NT2/D1 (cell line): ENCODE results near the gene GPR65.
A peak's percentile ranks its signal among the peaks of the same experiment; 100 is the strongest.

Source experiments
- DNase-seq: peaks from one replicate; pipeline ENCODE4 v3.0.0-alpha.2; 2011; ENCODE audit warnings: low read depth, low spot score
- H3K27me3 ChIP-seq: 2 replicates; pipeline ENCODE4 v1.6.0; 2011; ENCODE audit warnings: mild to moderate bottlenecking; ENCODE audit not compliant: insufficient read length, insufficient read depth
- H3K36me3 ChIP-seq: 2 replicates; pipeline ENCODE4 v1.6.1; 2011; ENCODE audit warnings: mild to moderate bottlenecking, low read length, mixed read lengths; ENCODE audit not compliant: insufficient read depth, insufficient read length
- H3K4me1 ChIP-seq: 2 replicates; pipeline ENCODE4 v1.5.1; 2011; ENCODE audit not compliant: insufficient read depth, insufficient read length
- H3K4me3 ChIP-seq: 2 replicates; pipeline ENCODE4 v1.5.1; 2011; ENCODE audit warnings: low read depth; ENCODE audit not compliant: insufficient read length
- H3K9ac ChIP-seq: 2 replicates; pipeline ENCODE4 v1.6.0; 2011; ENCODE audit warnings: low read depth; ENCODE audit not compliant: insufficient read length
- H3K9me3 ChIP-seq: 2 replicates; pipeline ENCODE4 v1.5.1; 2011; ENCODE audit warnings: mild to moderate bottlenecking, low read length; ENCODE audit not compliant: insufficient read depth
- SUZ12 ChIP-seq: IDR thresholded peaks from 2 replicates; pipeline ENCODE4 v1.6.1; 2011; ENCODE audit not compliant: insufficient read length, insufficient read depth; ENCODE audit errors: extremely low read depth
- YY1 ChIP-seq: IDR thresholded peaks from 2 replicates; pipeline ENCODE4 v1.6.1; 2011; ENCODE audit not compliant: insufficient read length, insufficient read depth
- ZNF274 ChIP-seq: IDR thresholded peaks from 2 replicates; pipeline ENCODE4 v1.6.1; 2011; ENCODE audit warnings: mild to moderate bottlenecking, low read depth, low read length

GPR65 gene

DNA sequence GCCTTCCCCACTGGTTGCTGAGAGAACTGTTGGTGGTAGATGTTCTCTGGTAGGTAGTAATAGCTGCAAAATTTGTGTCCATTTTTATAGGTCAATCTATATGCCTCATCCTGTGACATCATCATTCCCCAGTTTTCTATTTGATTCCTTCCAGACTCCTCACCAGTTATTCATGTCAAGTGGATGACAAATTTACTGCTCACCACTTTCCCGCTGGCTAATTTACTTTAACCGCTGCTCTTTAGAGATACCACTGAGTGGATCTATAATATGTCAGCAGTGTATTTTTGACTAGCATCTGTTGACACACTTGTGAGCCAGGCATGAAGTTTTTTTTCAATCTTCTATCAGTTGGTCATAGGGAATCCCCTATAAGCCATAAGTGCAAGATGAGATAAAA is 24.6 kb downstream of the GPR65 start:
- H3K9me3 ChIP-seq = no peaks in the 10 kb centered on the region
- H3K36me3 ChIP-seq = no peaks in the 10 kb centered on the region
- no peaks in the 10 kb centered on the region for H3K27me3 ChIP-seq
- H3K4me1 ChIP-seq = no peaks in the 10 kb centered on the region
- DNase-seq = no peak
- H3K9ac ChIP-seq = no peak overlapping the region
- TF ChIP-seq YY1 = no peak
- no peak for TF ChIP-seq SUZ12
- TF ChIP-seq ZNF274 = no peak
- H3K4me3 ChIP-seq = no peak overlapping the region

DNA sequence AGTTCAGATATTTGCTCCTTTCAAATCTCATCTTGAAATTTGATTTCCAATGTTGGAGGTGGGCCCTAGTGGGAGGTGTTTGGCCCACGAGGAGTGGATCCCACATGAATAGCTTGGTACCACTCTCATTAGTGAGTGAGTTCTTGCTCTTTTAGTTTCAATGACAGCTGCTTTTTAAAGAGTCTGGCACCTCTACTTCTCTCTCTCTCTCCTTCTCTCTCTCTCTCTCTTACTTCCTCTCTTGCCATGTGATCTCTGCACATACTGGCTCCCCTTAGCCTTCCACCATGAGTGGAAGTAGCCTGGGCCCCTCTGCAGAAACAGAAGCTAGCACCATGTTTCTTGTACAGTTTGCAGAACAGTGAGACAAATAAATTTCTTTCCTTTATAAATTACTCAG is 25.1 kb downstream of the GPR65 start:
- TF ChIP-seq YY1 (no peak), ZNF274 (no peak), SUZ12 (no peak)
- DNase-seq = no peak
- Histone ChIP-seq H3K9me3 (no peaks in the 10 kb centered on the region), H3K27me3 (no peaks in the 10 kb centered on the region), H3K9ac (no peak overlapping the region), H3K36me3 (no peaks in the 10 kb centered on the region), H3K4me3 (no peak overlapping the region), H3K4me1 (no peaks in the 10 kb centered on the region)

DNA sequence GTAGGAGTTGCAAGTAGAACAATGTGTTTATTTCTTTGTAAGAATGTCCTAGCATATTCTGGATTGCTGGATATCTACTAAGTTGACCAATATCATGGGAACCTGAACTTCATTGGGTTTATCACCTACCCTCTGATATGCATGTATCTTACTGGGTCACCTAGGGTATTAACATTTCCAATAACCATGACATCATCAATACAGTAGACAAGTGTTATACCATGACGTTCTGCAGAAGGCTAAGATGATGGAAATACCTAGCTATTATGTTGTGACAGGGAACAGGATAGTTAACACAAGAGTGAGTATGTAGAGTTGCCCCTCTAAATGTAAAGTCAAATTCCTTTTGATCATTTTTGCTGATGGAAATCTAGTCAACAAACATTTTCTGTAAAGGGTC is 26.0 kb downstream of the GPR65 start:
- no peak overlapping the region for H3K9ac ChIP-seq
- no peaks in the 10 kb centered on the region for H3K27me3 ChIP-seq
- DNase-seq = no peak
- TF ChIP-seq SUZ12 = no peak
- no peak for TF ChIP-seq YY1
- TF ChIP-seq ZNF274 = no peak
- no peaks in the 10 kb centered on the region for H3K4me1 ChIP-seq
- H3K36me3 ChIP-seq = no peaks in the 10 kb centered on the region
- H3K4me3 ChIP-seq = no peak overlapping the region
- H3K9me3 ChIP-seq = no peaks in the 10 kb centered on the region

DNA sequence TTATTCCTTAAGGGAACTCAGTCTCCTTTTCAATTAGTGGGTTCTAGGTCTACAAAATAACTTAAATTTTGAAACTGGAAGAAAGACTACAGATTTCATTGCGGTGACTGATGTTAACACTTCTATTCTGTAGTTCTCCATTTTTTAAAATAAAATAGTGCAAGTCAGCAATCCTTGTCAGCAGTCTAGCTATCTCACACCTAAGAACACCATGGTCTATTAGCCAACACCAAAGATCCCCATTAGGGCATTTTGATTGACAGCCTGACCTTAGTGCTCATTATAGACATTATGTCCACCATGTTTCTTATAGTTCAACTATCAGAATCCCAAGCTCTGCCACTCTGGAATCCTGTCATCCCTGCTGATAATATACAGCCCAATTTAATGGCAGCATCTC is 27.4 kb downstream of the GPR65 start:
- Histone ChIP-seq H3K9ac (no peak overlapping the region), H3K36me3 (no peaks in the 10 kb centered on the region), H3K4me3 (no peak overlapping the region), H3K9me3 (no peaks in the 10 kb centered on the region), H3K27me3 (no peaks in the 10 kb centered on the region), H3K4me1 (peaks cover 2% of the 10 kb centered on the region)
- no peak for TF ChIP-seq ZNF274
- no peak for TF ChIP-seq YY1
- no peak for TF ChIP-seq SUZ12
- no peak for DNase-seq

DNA sequence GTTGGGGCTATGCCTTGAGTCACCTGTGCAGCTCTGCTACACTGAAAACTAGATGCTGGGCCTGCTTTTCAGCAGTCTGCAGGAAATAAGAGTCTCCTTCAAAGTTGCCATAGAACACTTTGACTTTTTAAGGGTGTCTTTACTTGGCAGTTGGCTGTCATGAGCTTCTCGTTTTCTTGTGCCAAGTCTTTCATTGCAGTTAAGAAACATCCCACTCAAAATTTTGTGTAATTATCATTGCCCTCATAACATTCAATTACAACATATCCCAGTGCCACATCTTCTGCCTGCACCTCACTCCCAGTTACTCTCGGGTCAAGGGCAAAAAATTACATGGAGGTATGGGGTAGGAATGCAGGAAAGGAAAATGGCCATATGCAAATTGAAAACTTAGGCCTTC is 29.1 kb downstream of the GPR65 start:
- TF ChIP-seq SUZ12 (no peak), ZNF274 (no peak), YY1 (no peak)
- H3K4me3 ChIP-seq = no peak overlapping the region
- H3K9me3 ChIP-seq = no peaks in the 10 kb centered on the region
- no peaks in the 10 kb centered on the region for H3K27me3 ChIP-seq
- no peak overlapping the region for H3K9ac ChIP-seq
- peaks cover 2% of the 10 kb centered on the region for H3K4me1 ChIP-seq
- no peak for DNase-seq
- H3K36me3 ChIP-seq = no peaks in the 10 kb centered on the region

DNA sequence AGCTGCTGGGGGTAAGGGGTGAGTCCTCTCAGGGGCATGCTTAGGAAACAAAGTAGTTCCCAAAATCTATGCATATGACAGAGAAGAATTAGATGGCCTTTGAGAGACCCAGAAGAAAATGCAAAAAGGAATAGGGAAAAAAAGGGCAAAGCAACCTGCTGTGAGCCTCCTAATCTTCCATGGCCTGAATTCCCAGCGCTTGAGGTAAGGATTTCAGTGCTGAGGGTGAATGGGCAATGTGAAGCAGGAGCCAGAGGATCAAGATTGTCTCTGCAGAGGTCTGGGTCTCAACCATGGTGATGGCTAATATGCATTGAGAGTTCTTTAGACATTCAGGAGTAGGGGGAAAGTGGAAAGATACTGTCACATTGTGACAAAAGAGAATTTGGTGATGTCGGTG is 31.5 kb downstream of the GPR65 start:
- no peak overlapping the region for H3K9ac ChIP-seq
- H3K36me3 ChIP-seq = no peaks in the 10 kb centered on the region
- TF ChIP-seq ZNF274 (no peak), YY1 (no peak), SUZ12 (no peak)
- peak; percentile 44 for DNase-seq
- H3K4me3 ChIP-seq = no peak overlapping the region
- H3K9me3 ChIP-seq = no peaks in the 10 kb centered on the region
- peaks cover 2% of the 10 kb centered on the region for H3K4me1 ChIP-seq
- no peaks in the 10 kb centered on the region for H3K27me3 ChIP-seq

DNA sequence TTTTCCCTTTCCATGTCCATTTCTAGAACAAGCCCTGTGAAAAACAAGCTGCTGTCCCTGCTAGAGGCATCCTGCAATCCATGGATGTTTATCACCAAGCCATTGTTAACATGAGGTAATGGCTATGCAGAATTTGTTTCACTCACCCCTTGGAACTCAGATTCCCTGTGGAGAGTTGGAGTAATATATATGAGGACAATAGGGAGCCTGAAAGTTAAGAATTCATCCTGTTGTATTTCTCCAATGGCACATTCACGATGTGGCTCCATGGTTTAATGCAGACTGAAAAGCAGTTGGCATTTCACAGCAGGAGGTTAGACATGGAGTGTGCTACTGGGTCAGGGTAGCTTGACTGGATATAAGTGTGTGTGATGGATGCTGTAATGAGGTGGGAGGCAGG is 32.4 kb downstream of the GPR65 start:
- H3K9ac ChIP-seq = no peak overlapping the region
- no peaks in the 10 kb centered on the region for H3K36me3 ChIP-seq
- H3K9me3 ChIP-seq = no peaks in the 10 kb centered on the region
- no peak overlapping the region for H3K4me3 ChIP-seq
- DNase-seq = peak; percentile 38
- H3K4me1 ChIP-seq = peaks cover 2% of the 10 kb centered on the region
- no peaks in the 10 kb centered on the region for H3K27me3 ChIP-seq
- TF ChIP-seq SUZ12 = no peak
- no peak for TF ChIP-seq ZNF274
- TF ChIP-seq YY1 = no peak

DNA sequence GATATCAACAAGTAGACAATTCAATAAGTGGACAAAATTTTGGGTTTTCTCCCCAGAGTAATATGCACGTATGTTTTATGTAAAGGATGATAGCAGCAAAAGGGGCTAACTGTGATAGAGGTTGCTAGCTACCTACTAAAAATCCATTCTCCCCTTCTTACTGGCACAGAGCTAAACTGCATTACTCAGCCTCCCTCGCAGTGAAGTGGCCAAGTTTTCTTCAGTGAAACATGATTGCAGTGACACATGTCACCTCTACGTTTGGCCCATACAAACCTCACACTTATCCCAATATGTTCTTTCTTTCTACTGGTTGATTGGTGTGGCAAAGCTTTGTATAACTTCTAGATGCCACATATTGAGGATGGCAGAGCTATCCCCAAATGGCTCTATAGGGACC is 34.3 kb downstream of the GPR65 start:
- Histone ChIP-seq H3K4me1 (peaks cover 2% of the 10 kb centered on the region), H3K9ac (no peak overlapping the region), H3K4me3 (no peak overlapping the region), H3K36me3 (no peaks in the 10 kb centered on the region), H3K9me3 (no peaks in the 10 kb centered on the region), H3K27me3 (no peaks in the 10 kb centered on the region)
- TF ChIP-seq ZNF274 = no peak
- no peak for TF ChIP-seq YY1
- TF ChIP-seq SUZ12 = no peak
- no peak for DNase-seq
